GM18498 (cell line): ENCODE data around the gene ENTPD2.
"Not testable (repeated sequence)": the region's sequence is repeated elsewhere in the genome, so short reads cannot be mapped to it uniquely, and the experiment has no call there.

Experiments
- ATAC-seq: cut with Tn5 transposase; IDR thresholded peaks from one replicate; pipeline ENCODE4 v1.9.1; 2021; ENCODE audit warnings: mild to moderate bottlenecking, moderate library complexity; ENCODE audit not compliant: unreplicated experiment

The ENTPD2 gene

GRCh38 chr9:137065336-137065967 is 11.6 kb upstream of the ENTPD2 start:
- ATAC-seq = no peak

GRCh38 chr9:137064880-137065164 is 11.0 kb upstream of the ENTPD2 start:
- no peak for ATAC-seq

GRCh38 chr9:137064027-137064879 is 10.4 kb upstream of the ENTPD2 start:
- ATAC-seq = no peak

- ATAC-seq = no peak
Measured at GRCh38 chr9:137063311-137064026, 9.6 kb upstream of the ENTPD2 start.

GRCh38 chr9:137062798-137063197 is 8.9 kb upstream of the ENTPD2 start:
- ATAC-seq = not testable (repeated sequence)

- ATAC-seq = no peak
Measured at GRCh38 chr9:137062384-137062783, 8.5 kb upstream of the ENTPD2 start.

GRCh38 chr9:137058521-137059234 is 4.8 kb upstream of the ENTPD2 start:
- ATAC-seq = no peak

- ATAC-seq = no peak
Measured at GRCh38 chr9:137057545-137057944, 3.7 kb upstream of the ENTPD2 start.

GRCh38 chr9:137056739-137057415 is 3.0 kb upstream of the ENTPD2 start:
- ATAC-seq = no peak

- no peak for ATAC-seq
Measured at GRCh38 chr9:137055385-137056364, 1.8 kb upstream of the ENTPD2 start.

GRCh38 chr9:137054932-137055384 is 1.1 kb upstream of the ENTPD2 start:
- no peak for ATAC-seq

GRCh38 chr9:137052998-137053943 is 590 bp downstream of the ENTPD2 start:
- ATAC-seq = no peak

GRCh38 chr9:137052293-137052692 is 1.6 kb downstream of the ENTPD2 start:
- ATAC-seq = no peak

- no peak for ATAC-seq
Measured at GRCh38 chr9:137051145-137051724, 2.6 kb downstream of the ENTPD2 start.

- no peak for ATAC-seq
Measured at GRCh38 chr9:137050570-137050969, 3.3 kb downstream of the ENTPD2 start.

GRCh38 chr9:137049544-137050449 is 4.1 kb downstream of the ENTPD2 start:
- ATAC-seq = no peak
